ENCODE measurements around the gene MYBPC1.

GRCh38 chr12:101591781-101592180 is 3.0 kb upstream of the MYBPC1 start:
- TF ChIP-seq CTCF (conservative IDR thresholded peaks at IDR 0.05 in 1 of 2, IDR thresholded peaks at IDR 0.05 in 1 of 2; ENCODE audit: extremely low read depth in 1 of 2, insufficient read depth in 1 of 2, low read depth in 1 of 2, low read length in 2 of 2) (no peak), EZH2 (IDR thresholded peaks at IDR 0.05; ENCODE audit: borderline replicate concordance, low read length) (no peak)
